Activated CD4-positive, alpha-beta memory T cell treated with anti-CD3 and anti-CD28 coated beads, Interleukin-2, amount 10 ng/mL, durations not matched to agents 7 days and 5 days (primary cell): ENCODE data around the gene ZNF454. TPM values are rescaled to one million over a fixed set of nuclear protein-coding genes. Genes with fewer than 3 reads are reported as not detected.

Experiments used
- CTCF ChIA-PET: fragments of 350-600 bp; sonication (Branson Sonifier 250); formaldehyde crosslinking; loops from one replicate; lab custom pipeline; 2021; ENCODE audit warnings: antibody characterized with exemption, inconsistent platforms; lab: Charles Lee
- POLR2A ChIA-PET: fragments of 350-600 bp; sonication (Branson Sonifier 250); formaldehyde crosslinking; loops from one replicate; lab custom pipeline; 2021; ENCODE audit warnings: antibody characterized with exemption; lab: Charles Lee
- DNase-seq: peaks from one replicate; pipeline ENCODE4 v3.0.0-alpha.2; 2020
- H3K27ac Mint-ChIP-seq: one replicate; pipeline ENCODE4 v1.8.0; 2021; ENCODE audit warnings: mild to moderate bottlenecking, mixed read lengths
- H3K27me3 Mint-ChIP-seq: one replicate; pipeline ENCODE4 v1.8.0; 2021; ENCODE audit warnings: mixed read lengths
- H3K36me3 Mint-ChIP-seq: one replicate; pipeline ENCODE4 v1.8.0; 2021; ENCODE audit warnings: low read depth, mixed read lengths
- H3K4me1 Mint-ChIP-seq: one replicate; pipeline ENCODE4 v1.8.0; 2021; ENCODE audit warnings: mixed read lengths
- H3K4me3 Mint-ChIP-seq: one replicate; pipeline ENCODE4 v1.8.0; 2021; ENCODE audit warnings: mild to moderate bottlenecking, mixed read lengths
- H3K9me3 Mint-ChIP-seq: one replicate; pipeline ENCODE4 v1.8.0; 2021; ENCODE audit warnings: mixed read lengths
- total RNA-seq, 2 experiments: library from RNA; stranded (reverse); gene quantifications; one replicate each; pipeline ENCODE4 v1.2.3, GENCODE V29; 2021

The ZNF454 gene
- total RNA-seq, 2 experiments from 2014 or later, result not detected

- ChIA-PET CTCF (no interaction called here), POLR2A (no interaction called here)
- DNase-seq, result no peak
- H3K4me3 Mint-ChIP-seq, result no peak overlapping the region
- H3K4me1 Mint-ChIP-seq, result peaks cover 2% of the 10 kb centered on the region
- H3K27me3 Mint-ChIP-seq, result peaks cover 14% of the 10 kb centered on the region
- H3K36me3 Mint-ChIP-seq, result peaks cover 4% of the 10 kb centered on the region
- peaks cover 15% of the 10 kb centered on the region for H3K9me3 Mint-ChIP-seq
- H3K27ac Mint-ChIP-seq, result no peak overlapping the region
These were observed 57.4 kb downstream of the ZNF454 start for GRCh38 chr5:178998441-178998840.

- Mint-ChIP-seq H3K4me1 (no peaks in the 10 kb centered on the region), H3K9me3 (peaks cover 26% of the 10 kb centered on the region), H3K4me3 (no peak overlapping the region), H3K36me3 (no peaks in the 10 kb centered on the region), H3K27me3 (no peaks in the 10 kb centered on the region), H3K27ac (no peak overlapping the region)
- POLR2A ChIA-PET, result no interaction called here
- DNase-seq, result no peak
- CTCF ChIA-PET, result no interaction called here
These were observed 65.6 kb downstream of the ZNF454 start for GRCh38 chr5:179006564-179006963.

- ChIA-PET CTCF (no interaction called here), POLR2A (no interaction called here)
- H3K27ac Mint-ChIP-seq, result no peak overlapping the region
- H3K27me3 Mint-ChIP-seq, result no peaks in the 10 kb centered on the region
- H3K4me1 Mint-ChIP-seq, result no peaks in the 10 kb centered on the region
- DNase-seq, result no peak
- H3K9me3 Mint-ChIP-seq, result peaks cover 26% of the 10 kb centered on the region
- no peak overlapping the region for H3K4me3 Mint-ChIP-seq
- no peaks in the 10 kb centered on the region for H3K36me3 Mint-ChIP-seq
These were observed 67.7 kb downstream of the ZNF454 start for GRCh38 chr5:179008667-179009066.

Other genes starting within 250 kb of the ZNF454 start
- gene ZNF354A, start 210.5 kb upstream of the ZNF454 start, total RNA-seq, result 1 to 10 TPM; 7.4 to 9.4 TPM
- gene ZNF354B, start 81.2 kb upstream of the ZNF454 start, total RNA-seq, result 10 to 100 TPM in 1 of 2 experiments, 1 to 10 TPM in 1; 9.5 to 10.6 TPM
- gene ZFP2, start 45.3 kb upstream of the ZNF454 start, total RNA-seq, result under 1 TPM in 1 of 2 experiments, not detected in 1; 0.15 TPM
- not detected for gene GRM6, start 54.1 kb downstream of the ZNF454 start, total RNA-seq
- gene ZNF879, start 82.6 kb downstream of the ZNF454 start, total RNA-seq, result 1 to 10 TPM; 3.9 to 4.7 TPM
- 1 to 10 TPM; 5.1 to 6.0 TPM for gene ZNF354C, start 119.2 kb downstream of the ZNF454 start, total RNA-seq